GM18907 (cell line): ENCODE measurements around the gene HTR5A.
"Not testable (repeated sequence)": the region's sequence is repeated elsewhere in the genome, so short reads cannot be mapped to it uniquely, and the experiment has no call there.

Source experiments
- ATAC-seq: cut with Tn5 transposase; IDR thresholded peaks from one replicate; pipeline ENCODE4 v1.9.1; 2021; ENCODE audit warnings: mild to moderate bottlenecking, moderate library complexity; ENCODE audit not compliant: unreplicated experiment

HTR5A gene

DNA sequence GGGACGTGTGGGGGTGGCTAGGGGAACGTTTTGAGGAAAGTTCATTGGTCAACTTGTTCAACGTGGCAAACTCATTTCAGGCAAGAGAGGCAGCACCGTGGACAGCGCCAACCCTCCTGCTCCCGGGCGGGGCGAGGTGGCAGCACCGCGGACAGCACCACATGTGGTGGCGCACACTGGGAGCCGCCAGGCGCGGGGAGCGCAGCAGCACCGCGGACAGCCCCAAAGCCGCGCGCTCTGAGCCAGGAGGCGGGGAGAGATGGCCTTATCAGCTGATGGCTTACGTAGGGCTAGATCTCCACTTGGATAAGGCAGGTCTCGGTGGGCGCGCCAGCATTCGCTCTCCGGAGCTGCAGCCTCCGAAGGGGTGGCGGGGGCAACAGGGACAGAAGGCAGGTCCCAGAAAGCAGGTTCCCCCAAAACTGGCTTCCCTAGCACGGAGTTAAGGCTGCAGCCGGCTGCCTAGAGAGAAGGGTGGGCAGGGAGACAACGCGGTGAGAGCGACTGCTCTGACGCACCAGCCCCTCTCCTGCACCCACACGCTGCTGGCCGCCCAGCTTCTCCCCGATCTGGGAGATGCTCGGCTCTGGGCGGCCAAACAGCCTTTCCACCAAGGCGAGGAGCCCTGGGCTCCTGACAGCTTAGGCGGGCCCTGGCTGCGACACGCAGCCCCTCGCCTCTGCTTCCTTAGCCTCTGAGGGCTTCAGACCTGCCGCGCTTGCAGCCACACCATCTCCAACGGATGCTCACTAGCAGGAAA, at the start of gene HTR5A:
Gene HTR5A (plus strand): TSS at position 333 of the 760 bp plus-strand sequence. CDS start 576 bp downstream, outside the sequence.
- peak; percentile 96 for ATAC-seq

DNA sequence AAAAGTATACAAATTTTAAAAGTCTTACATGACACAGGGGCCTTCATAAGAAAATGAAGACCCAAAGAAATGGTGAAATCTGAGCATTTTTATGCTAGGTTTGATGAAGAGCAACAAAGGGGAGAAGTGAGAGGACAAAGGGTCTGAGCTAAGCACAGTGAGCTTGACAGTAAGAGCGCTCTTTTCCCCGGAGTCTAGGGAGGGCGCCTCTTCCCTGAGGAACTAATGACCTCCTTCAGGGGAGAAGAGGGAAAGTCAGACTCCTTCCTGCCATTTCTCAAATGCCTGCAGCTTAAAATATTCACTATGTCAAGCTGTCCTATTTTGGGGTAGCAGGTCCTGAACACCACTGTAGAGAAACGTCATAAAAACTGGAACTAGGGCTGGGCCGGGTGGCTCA, 49.1 kb upstream of the HTR5A start:
- no peak for ATAC-seq

DNA sequence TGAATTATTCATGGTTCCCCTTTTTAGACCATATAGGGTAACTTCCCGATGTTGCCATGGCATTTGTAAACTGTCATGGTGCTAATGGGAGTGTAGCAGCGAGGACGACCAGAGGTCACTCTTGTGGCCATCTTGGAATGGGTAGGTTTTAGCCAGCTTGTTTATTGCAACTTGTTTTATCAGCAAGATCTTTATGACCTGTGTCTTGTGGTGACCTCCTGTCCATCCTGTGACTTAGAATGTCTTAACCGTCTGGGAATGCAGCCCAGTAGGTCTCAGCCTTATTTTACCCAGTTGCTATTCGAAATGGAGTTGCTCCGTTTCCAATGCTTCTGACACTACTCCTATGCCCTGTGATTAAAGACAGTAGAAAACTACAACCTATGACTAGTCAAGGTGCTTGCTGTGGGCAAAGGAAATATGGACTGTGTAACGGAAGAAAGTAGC, 48.4 kb upstream of the HTR5A start:
- no peak for ATAC-seq

DNA sequence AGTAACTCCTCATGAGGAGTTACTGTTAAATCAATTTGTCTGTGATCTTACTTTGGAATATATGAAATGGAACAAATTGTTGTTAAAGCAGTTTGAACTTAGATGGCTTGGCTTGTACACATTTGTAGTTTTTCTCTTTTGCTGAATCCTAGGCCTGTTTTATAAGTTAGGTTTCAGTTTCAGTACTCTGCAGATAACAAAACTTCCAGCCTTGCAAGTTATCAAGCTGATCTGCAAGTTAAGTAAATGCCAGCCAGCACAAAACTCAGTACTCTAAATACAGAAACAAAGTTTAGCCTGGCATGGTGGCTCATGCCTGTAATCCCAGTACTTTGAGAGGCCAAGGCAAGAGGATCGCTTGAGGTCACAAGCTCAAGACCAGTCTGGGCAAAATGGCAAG, 42.2 kb upstream of the HTR5A start:
- no peak for ATAC-seq

DNA sequence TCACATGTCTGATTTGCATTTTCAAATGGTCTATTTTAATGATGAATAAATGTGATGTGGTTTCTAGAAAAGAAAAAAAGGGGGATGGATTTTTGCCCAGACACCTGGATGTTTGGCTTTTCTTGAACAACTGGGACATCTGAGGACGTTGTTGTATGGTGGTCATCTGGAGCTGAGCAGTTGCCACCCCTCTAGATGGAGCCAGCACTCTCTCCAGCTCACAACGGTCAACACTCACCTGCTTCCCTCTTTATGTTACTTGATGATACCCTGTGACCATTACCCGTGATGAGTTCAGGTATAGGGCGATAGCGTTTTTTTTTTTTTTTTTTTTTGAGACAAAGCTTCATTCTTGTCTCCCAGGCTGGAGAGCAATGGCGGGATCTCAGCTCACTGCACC, 37.1 kb upstream of the HTR5A start:
- ATAC-seq: no peak

DNA sequence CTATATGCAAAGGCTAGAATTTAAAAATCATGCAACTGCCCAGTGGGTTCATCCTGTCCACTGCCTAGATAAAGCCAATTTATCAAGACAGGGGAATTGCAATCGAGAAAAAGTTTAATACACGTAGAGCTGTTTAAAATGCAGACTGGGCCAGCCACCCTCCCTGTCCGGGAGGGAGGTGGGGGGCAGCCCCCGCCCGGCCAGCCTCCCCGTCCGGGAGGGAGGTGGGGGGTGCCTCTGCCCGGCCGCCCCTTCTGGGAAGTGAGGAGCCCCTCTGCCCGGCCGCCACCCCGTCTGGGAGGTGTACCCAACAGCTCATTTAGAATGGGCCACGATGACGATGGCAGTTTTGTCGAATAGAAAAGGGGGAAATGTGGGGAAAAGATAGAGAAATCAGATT, 35.6 kb upstream of the HTR5A start:
- ATAC-seq: not testable (repeated sequence)

DNA sequence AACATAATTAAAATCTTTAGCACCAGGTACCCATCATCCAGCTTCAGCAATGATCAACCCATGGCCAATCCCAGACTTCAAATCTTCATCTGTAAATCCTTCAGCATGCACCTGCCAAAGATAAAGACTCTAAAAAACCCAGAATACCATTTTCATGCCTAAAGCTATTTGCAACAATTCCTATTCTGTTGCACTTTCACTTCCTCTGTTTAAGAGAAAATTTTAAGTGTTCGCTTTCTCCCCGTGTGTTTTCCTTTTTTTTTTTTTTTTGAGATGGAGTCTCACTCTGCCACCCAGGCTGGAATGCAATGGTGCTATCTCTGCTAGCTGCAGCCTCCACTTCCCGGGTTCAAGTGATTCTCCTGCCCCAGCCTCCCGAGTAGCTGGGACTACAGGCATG, 31.8 kb upstream of the HTR5A start:
- no peak for ATAC-seq

DNA sequence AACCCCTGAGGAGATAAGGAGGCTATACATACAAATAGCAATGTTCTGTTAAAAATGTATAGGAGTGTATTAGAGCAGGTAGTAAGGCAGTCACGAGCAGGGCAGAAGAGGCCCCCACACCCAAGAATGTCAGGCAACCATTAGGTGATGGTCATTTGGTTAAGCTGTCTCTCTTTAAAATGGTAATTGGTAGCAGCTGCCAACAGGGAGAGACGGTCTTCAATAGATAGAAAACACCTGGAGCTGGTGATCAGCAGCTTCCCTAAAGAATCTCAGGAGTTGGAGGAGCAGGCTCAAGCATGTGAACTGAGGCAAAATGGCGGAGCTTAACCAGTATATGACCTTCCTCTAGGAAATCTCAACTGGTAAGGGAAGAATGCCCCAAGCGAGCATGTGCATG, 26.4 kb upstream of the HTR5A start:
- no peak for ATAC-seq

DNA sequence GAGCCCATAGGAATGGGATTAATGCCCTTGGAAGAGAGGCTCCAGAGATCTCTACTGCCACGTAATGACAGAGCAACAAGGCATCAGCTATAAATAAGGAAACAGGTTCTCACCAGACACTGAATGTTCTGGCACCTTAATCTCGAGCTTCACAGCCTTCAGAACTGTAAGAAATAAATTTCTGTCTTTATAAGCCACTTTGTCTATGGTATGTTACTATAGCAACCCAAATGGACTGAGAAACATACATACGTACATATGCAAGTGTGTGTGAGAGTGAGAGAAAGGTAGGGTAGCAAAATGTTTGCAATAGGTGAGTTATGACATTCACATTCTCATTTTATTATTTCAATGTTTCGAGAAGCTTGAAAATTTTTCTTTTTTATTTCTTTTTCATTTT, 22.1 kb upstream of the HTR5A start:
- no peak for ATAC-seq

DNA sequence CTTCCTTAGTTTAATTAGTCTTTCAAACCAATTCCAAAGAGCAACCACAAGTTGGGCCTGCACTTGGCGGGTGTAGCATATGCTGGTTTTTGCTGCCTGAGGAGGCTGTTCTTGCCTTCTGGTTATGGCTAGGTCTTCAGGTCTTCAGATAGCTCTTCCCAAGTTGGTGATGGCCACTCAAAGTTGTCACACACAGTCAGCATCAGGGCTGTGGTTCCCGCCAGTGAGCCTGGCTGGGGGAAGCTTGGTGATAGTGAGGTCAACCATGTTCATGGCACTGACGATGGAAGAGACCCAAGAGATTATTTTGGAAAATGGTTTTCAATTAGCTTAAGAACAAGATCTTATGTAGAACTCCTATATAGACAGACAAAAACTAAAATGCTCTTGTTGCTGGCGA, 18.8 kb upstream of the HTR5A start:
- ATAC-seq: no peak

DNA sequence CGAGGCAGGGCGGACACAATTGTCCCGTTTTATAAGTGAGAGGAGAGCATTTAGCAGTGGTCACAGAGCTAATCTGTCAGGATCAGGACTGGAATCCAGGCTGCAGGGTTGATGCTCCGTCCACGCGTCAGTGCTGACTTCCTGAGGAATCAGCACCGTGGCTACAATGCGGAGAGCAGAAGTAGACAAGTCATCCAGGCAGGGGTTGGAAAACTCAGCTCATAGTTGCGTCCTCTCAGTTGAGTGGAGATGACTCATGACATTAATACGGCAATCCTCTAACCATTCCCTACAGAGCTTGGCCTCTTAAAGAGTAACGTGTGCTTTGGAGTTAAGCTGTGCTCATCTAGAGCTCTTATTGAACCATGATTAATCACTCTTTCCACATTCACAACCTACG, 17.1 kb upstream of the HTR5A start:
- no peak for ATAC-seq

DNA sequence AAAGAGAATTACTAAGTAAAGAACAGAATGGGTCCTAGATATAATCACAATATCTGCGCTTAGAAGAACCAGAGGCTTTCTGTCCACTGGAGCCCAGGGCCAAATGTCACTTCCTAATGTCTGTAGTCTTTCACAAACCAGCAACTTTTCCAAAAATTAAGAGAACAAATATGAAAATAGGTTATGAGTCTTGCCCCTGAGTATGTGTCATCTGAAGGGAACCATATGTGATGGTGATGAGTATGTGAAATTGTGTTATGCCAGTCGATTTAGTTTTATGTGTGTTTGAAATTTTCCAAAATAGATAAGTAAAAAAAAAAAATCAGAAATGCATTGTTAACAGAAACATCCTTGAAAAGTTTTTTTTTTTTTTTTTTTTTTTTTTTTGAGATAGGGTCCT, 15.4 kb upstream of the HTR5A start:
- no peak for ATAC-seq

DNA sequence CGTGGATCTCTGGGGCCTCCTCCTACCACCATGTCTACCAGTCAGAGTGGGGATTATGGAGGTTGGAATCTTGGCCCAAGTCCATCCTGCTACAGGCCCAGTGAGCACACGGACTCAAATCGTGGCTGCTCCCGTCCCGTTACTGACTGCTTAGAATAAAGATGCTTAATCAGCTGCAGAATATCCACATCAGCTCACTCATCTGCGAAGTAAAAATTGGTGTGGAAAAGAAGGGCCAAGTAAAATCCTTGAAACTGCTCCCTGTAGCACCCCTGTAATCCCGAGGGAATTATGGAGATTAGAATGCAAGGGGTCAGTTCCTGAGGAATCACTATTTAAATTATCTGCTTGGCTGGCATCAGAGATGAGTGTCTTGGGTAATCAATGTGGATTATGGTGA, 13.0 kb upstream of the HTR5A start:
- ATAC-seq: no peak

DNA sequence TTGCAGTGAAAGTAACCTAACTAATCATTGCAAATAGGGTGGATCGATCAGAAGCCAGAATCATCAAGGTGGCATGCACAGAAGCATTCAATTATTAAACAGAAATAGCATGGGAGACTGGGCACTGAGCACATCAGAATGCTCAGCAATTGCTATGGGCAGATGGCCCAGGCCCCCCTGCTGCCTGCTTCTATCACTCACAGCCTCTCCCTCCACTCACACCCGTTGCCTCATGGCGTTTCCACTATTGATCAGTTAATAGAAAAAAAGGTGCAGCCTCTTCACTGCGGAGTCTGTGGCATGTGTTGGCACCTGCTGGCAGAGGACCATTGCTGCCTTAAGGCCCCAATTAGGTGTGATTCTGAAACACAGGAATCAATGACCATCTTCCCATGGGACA, 11.2 kb upstream of the HTR5A start:
- ATAC-seq: no peak

DNA sequence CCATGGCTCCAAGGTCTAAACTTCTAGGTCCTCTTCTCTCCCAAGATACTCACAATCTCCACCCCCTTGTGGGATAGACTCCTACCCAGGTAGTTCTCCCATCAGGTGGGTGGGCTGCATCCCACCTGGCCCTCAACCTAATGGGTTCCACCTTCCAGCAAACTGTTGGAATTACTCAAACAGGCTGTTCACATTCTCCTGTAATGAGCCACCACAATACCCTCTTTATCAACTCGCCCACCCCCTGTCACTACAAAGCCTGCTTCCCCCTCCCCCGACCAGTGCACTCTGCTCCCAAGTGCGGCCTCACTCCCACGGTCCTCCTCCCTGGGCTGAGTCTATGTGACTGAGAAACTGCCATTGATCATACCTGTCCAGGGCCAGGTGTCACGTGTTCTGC, 10.4 kb upstream of the HTR5A start:
- no peak for ATAC-seq

DNA sequence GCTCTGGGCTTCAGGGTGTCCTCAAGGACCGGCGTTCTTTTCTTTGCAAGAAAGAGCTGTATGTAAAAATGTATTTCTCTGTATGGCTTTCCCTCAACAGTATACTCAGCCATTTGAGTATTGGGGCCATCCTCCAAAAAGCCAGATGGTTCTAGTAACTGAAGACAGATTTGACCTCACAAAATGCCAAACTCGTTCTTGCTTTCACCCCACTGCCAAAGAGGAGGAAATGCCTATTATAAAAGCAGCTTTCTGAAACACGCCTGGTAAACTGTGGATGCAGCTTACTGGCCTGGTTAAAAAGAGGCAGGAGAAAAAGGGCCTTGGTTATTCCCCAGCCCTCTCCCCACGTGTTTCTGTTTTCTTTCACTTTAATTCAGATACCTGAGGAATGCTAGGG, 7.7 kb upstream of the HTR5A start:
- no peak for ATAC-seq

DNA sequence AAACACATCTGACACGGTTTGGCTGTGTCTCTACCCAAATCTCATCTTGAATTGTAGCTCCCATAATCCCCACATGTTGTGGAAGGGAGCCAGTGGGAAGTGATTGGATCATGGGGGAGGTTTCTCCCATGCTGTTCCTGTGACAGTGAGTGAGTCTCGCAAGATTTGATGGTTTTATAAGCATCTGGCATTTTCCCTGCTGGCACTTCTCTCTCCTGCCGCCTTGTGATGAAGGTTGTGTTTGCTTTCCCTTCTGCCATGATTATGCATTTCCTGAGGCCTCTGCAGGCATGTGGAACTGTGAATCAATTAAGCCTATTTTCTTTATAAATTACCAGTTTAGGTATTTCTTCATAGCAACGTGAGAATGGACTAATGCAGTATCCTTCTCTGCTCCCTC, 5.9 kb upstream of the HTR5A start:
- ATAC-seq: no peak

DNA sequence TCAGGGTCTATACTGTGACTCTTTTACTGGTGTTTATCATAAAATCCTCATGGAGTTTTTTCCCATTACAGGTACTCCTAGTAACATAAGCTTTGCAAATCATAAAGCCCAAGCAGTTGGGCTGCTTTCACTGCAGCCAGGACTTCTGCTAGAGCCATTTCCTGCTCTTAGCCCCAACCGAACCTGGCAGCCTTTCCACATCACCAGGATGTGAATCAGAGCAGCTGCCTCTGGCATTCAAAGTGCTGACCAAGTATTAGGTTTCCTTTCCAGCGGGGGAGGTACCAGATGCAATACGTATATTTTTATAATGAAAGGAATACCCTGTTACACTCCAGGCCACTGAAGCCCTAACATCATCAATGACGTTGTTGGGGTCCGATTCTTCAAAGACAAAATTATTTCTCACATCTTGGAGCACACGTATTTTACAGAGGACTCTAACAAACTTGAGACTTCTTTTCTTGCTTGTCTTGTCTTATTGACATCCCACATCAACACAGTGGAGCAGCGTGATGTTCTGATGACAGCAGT, 3.6 kb upstream of the HTR5A start:
- ATAC-seq: no peak

DNA sequence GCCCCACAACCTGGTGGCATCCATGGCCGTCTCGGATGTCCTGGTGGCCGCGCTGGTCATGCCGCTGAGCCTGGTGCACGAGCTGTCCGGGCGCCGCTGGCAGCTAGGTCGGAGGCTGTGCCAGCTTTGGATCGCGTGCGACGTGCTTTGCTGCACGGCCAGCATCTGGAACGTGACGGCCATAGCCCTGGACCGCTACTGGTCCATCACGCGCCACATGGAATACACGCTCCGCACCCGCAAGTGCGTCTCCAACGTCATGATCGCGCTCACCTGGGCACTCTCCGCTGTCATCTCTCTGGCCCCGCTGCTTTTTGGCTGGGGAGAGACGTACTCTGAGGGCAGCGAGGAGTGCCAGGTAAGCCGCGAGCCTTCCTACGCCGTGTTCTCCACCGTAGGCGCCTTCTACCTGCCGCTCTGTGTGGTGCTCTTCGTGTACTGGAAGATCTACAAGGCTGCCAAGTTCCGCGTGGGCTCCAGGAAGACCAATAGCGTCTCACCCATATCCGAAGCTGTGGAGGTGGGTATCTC, 1.1 kb downstream of the HTR5A start:
- no peak for ATAC-seq

DNA sequence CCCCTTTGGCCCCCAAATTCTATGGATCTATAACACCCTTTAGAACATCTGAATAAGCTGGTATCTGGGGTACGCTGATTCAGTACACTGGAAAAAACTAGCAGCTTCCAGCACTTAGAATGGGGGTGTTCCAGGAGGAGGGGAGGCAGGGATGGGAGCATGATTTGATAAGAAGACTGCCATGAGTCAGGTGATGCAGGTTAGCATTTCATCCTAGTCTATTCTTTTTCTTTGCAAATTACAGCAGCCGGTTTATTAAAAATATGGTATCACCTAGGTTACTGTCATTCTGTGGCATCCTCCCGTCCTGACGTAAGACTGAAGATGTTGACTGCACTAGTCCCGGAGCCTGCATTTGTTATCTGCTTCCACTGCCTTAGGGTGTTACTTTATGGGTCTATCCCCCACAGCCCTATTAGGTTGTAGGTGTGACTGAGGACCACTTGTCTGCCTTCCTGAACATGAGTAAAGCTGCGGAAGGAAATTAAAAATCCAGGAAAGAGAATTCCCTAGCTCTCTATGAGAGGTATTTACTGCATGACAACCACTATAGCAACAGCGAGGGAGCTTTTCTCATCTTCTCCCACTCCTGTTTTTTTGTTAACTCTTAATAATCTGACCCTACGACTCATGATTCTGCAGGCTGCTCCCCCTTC, 1.9 kb downstream of the HTR5A start:
- ATAC-seq: no peak

DNA sequence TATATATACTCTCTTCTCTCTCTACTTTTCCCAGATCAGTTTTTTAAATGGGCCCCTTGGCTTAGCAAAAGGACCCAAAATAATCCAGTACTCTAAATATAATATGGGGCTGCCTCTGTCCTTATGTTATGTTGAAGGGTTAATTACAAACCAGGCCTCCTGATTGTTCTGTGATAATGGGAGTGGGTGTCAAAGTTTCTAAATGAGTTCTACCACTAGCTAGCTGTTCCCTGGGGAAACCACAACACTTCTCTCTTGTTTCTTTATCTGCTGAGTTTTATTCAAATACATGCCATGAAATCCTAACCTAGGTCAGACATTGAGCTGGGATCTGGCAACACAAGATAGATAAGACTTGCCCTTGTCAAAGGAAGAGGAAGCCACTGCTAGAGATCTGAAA, 3.8 kb downstream of the HTR5A start:
- no peak for ATAC-seq

DNA sequence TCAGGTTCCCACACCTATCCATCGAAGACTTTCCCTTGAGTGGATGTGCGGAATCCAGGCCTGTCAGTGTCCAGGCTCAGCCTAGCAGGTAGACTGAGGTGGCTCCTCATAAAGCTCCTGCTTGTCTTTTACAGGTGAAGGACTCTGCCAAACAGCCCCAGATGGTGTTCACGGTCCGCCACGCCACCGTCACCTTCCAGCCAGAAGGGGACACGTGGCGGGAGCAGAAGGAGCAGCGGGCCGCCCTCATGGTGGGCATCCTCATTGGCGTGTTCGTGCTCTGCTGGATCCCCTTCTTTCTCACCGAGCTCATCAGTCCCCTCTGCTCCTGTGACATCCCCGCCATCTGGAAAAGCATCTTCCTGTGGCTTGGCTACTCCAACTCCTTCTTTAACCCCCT, 13.9 kb downstream of the HTR5A start:
- ATAC-seq: no peak
